ENCODE measurements around the gene CNR2. TPM values are rescaled to one million over a fixed set of nuclear protein-coding genes. Genes with fewer than 3 reads are reported as not detected.

The CNR2 gene
- polyA plus RNA-seq, 1 of the 3 experiments (the other 2 are of a cell fraction): not detected

- TF ChIP-seq IRF3 (IDR thresholded peaks at IDR 0.05; ENCODE audit: low read depth, low read length) (no peak), RCOR1 (IDR thresholded peaks at IDR 0.05; ENCODE audit: low read length) (0 out of 2 replicates have a peak, but pooled peaks have one; percentile 37), MEF2A (IDR thresholded peaks at IDR 0.05; ENCODE audit: borderline replicate concordance, low read depth) (no peak), YY1 (IDR thresholded peaks at IDR 0.05; ENCODE audit: low read depth) (no peak), REST (IDR thresholded peaks at IDR 0.05; ENCODE audit: low read depth, low read length) (no peak), SMC3 (IDR thresholded peaks at IDR 0.05; ENCODE audit: low read depth, low read length) (peak; percentile 78), MXI1 (IDR thresholded peaks at IDR 0.05; ENCODE audit: low read depth, low read length) (no peak; the same call in 1 of the 2 replicates)
Observed at GRCh38 chr1:23867895-23868556, 45.1 kb downstream of the CNR2 start, which contains the start of gene FUCA1 (continued).

GRCh38 chr1:23867542-23867894, 45.6 kb downstream of the CNR2 start:
- peak overlapping the region; percentile 99 for H3K4me2 ChIP-seq
- peak overlapping the region; percentile 91 for H2AFZ ChIP-seq (ENCODE audit: low read depth)
- no peaks in the 10 kb centered on the region for H3F3A ChIP-seq (replicated peaks; ENCODE audit: insufficient read depth)
- ChIA-PET CTCF (interaction anchor here (0.8 to 4.6 kb wide), 14 partner anchors 12 to 96 kb away, joined by 3 to 31 read pairs (median 4); partner anchors contain the start of genes GALE and HMGCL), POLR2A (no interaction called here)
- H3K27ac ChIP-seq (ENCODE audit: low read depth in 2 of 2, low read length in 1 of 2): no peak overlapping the region
- 10% methylated on average over 12 of the region's 17 CpGs for WGBS (ENCODE audit: low lambda C conversion rate)
- DNase-seq: no peak
- no peaks in the 10 kb centered on the region for H3K79me2 ChIP-seq (ENCODE audit: insufficient read depth)
- no peaks in the 10 kb centered on the region; the same call in 1 of the 2 replicates for H3K27me3 ChIP-seq (ENCODE audit: insufficient read depth)
- no peaks in the 10 kb centered on the region for H3K9me3 ChIP-seq
- peaks cover 0 to 8% of the 10 kb centered on the region in 2 experiments; a peak in 1 of 4 replicates for H3K4me1 ChIP-seq (ENCODE audit: control insufficient read depth in 1 of 2, insufficient read depth in 2 of 2, low read depth in 1 of 2, low read length in 1 of 2)
- no peak for TF ChIP-seq ZBTB33 (IDR thresholded peaks at IDR 0.05; ENCODE audit: borderline replicate concordance, low read depth)
- no peak for TF ChIP-seq USF2 (IDR thresholded peaks at IDR 0.05; ENCODE audit: borderline replicate concordance, low read depth, low read length)
- TF ChIP-seq EP300 (IDR thresholded peaks at IDR 0.05; ENCODE audit: borderline replicate concordance in 1 of 2, low read depth in 1 of 2, low read length in 1 of 2): no peak
- no peaks in the 10 kb centered on the region for H3K9me2 ChIP-seq
- no peaks in the 10 kb centered on the region for H4K20me1 ChIP-seq (ENCODE audit: insufficient read depth)
- peak overlapping the region; percentile 52 for H3K9ac ChIP-seq
- peak overlapping the region; percentile 75 to 87 for H3K4me3 ChIP-seq (ENCODE audit: low read depth in 2 of 2, low read length in 1 of 2)
- peaks cover 3 to 7% of the 10 kb centered on the region in 2 experiments for H3K36me3 ChIP-seq (replicated peaks in 1 of 2; ENCODE audit: control insufficient read depth in 1 of 2, insufficient read depth in 2 of 2, low read length in 1 of 2)
